ENCODE data around the gene INPP5A.
"Not testable (repeated sequence)": the region's sequence is repeated elsewhere in the genome, so short reads cannot be mapped to it uniquely, and the experiment has no call there.

INPP5A gene, protein sequence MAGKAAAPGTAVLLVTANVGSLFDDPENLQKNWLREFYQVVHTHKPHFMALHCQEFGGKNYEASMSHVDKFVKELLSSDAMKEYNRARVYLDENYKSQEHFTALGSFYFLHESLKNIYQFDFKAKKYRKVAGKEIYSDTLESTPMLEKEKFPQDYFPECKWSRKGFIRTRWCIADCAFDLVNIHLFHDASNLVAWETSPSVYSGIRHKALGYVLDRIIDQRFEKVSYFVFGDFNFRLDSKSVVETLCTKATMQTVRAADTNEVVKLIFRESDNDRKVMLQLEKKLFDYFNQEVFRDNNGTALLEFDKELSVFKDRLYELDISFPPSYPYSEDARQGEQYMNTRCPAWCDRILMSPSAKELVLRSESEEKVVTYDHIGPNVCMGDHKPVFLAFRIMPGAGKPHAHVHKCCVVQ

GRCh38 chr10:132537684-132538001 lies at the start of gene INPP5A:
Gene INPP5A (plus strand): TSS chr10:132537787. CDS start chr10:132538097, 310 bp downstream.
- DNase-seq (ENCODE audit: low read depth), result no peak

DNA sequence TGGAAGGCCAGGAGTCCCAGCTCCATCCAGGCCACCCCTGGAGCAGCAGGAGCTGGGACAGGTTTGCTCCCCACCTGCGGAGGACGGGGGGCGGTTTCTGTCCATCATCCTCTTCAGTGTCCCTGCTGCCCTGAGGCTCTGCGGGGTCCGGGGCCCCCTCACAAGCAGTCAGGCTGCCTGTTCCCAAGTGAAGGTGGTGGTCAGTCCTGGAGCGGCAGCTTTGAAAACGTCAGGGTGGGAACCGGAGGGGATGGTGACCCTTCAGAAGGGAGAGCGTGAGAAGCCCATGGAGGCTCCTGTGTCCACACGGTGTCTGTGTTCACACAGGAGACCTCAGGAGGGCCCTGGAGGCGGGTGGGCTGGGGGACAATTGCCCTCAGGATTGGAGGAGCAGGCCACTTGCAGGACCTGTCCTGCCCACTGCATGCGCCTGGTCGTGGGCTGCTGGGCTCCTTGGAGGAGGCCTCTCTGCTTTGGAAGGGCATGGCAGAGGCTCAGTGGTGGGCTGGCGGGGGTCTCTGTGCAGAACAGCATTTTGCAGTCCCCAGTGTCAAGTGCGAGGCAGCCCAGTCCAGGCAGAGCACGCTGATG lies 49.3 kb upstream of the INPP5A start:
- no peak for DNase-seq (ENCODE audit: low read depth)

- DNase-seq (ENCODE audit: low read depth), result no peak
Observed at GRCh38 chr10:132489053-132489703, 48.4 kb upstream of the INPP5A start.

DNA sequence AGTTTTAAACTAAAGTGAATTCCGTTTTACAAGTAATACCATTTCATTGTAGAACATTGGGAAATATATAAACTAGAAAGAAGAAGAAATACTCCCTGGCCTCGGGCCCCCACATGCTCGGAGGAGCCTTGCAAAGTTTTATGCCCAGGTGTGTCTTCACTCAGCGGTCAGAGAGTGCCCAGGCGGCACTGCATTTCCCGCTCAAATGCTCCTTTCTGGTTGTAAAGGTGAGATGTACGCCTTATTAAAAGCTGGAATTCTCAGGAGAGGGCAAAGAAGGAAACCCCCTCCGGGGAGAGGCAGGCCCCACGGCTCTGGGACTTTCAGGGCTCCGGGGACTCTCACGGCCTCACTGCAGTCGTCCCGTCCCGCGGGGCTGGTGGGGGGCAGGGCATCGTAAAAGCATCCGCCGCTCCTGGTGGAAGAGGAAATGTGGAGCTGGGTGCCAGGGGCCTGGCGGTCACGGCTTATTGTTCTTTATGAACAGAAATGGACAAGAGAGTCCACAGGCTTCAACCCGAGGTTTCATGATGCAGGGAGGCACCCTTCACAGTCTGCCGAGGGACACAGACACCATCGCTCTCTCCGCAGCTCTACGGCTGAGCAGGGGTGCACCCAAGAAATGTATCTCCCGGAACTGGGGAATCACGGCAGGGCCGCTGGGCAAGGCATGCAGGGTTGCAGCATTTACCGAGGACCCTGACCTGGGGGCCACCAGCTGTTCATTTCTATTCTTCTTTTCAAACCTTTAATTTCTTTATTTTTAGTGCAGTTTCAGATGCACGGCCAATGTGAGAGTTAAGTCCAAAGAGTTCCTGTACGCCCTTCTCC lies 47.7 kb upstream of the INPP5A start:
- DNase-seq (ENCODE audit: low read depth), result no peak

DNA sequence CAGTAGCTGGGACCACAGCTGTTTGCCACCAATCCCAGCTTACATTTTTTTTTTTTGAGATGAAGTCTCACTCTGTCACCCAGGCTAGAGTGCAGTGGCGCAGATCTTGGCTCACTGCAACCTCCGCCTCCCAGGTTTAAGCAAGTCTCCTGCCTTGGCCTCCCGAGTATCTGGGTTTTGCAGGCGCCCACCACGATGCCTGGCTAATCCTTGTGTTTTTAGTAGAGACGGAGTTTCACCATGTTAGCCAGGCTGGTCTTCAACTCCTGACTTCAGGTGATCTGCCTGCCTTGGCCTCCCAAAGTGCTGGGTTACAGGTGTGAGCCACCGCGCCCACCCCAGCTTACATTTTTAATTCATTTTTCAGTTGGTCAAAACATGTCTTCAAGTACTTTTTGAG lies 46.1 kb upstream of the INPP5A start:
- not testable (repeated sequence) for DNase-seq (ENCODE audit: low read depth)

DNA sequence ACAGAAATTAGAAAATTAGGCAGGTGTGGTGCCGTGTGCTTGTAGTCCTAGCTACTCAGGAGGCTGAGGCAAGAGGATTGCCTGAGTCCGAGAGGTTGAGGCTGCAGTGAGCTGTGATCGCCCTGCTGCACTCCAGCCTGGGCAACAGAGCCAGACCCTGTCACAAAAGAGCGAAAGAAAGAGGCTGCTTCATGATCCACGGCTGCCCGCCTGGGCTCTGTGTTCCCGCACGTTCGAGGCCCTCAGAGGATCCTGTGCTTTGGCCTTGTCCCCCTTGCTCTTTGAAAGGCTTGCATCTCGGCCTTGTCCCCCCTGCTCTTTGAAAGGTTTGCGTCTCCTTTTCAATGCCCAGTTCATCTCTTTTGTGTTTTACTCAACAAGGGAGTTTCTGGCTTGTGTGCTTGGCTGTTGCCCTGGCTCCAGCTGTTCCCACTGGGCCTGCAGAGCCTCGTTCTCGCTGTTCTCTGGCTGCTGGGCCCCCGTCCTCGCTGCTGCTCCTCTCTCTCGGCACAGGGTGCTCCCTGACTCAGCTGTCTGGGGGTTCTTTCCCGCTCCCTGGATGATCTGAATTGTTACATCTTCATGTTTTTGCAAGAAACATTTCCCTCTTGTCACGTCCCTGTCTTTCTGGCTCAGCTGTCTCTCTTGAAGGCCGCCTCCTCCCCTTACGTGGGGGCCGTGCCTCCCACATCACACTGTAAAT lies 45.1 kb upstream of the INPP5A start:
- no peak for DNase-seq (ENCODE audit: low read depth)

GRCh38 chr10:132493246-132493755 lies 44.3 kb upstream of the INPP5A start:
- DNase-seq (ENCODE audit: low read depth), result no peak

GRCh38 chr10:132493756-132494290 lies 43.8 kb upstream of the INPP5A start:
- DNase-seq (ENCODE audit: low read depth), result no peak

DNA sequence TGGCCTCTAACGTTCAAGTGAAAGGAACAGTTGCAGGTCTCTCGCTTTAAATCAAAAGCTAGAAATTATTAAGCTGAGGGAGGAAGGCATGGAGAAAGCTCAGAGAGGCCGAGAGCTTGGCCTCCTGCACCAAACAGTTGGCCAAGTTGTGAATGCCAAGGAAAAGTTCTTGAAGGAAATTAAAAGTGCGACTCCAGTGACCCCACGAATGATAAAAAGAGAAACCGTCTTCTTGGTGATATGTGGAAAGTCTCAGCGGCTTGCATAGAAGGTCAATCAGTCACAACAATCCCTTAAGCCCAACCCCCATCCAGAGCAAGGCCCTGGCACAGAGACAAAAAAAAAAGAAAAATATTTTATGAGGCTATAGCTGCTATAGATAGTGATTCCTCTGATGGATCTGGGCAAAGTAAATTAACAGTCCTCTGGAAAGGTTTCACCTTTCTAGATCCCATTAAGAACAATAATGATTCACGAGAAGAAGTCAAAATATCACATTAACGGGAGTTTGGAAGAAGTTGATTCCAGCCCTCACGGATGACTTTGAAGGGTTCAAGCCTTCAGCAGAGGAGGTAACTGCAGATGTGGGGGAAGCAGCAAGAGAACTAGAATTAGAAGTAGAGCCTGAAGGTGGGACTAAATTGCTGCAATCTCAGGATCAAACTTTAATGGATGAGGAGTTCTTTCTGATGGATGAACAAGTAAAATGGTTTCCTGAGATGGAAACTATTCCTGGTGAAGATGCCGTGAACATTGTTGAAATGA lies 42.5 kb upstream of the INPP5A start:
- no peak for DNase-seq (ENCODE audit: low read depth)

- no peak for DNase-seq (ENCODE audit: low read depth)
Observed at GRCh38 chr10:132496360-132497062, 41.1 kb upstream of the INPP5A start.

DNA sequence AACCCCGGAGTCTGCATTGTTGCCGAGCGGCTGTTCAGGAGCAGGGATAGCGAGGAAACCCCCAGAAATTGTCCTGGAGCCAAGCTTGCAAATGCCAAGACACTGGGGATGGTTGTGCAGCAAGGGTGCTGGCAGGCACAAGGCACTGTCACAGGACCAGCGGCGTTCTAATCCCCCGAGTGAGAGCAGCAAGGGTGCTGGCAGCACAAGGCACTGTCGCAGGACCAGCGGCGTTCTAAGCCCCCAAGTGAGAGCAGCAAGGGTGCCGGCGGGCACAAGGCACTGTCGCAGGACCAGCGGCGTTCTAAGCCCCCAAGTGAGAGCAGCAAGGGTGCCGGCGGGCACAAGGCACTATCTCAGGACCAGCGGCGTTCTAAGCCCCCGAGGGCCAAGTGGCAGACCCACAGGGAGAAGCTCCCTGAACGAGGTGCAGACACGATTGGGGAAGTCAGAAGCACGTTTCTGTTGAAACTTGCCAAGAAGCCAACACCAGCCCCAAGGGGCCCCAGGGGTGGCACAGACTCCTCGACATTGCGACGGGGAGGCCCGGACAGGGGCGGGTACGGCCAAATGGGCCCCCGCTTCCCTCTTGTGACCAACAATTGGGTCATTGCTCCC lies 40.4 kb upstream of the INPP5A start:
- DNase-seq (ENCODE audit: low read depth), result no peak

GRCh38 chr10:132497861-132498561 lies 39.6 kb upstream of the INPP5A start:
- no peak for DNase-seq (ENCODE audit: low read depth)

GRCh38 chr10:132498562-132499366 lies 38.8 kb upstream of the INPP5A start:
- no peak for DNase-seq (ENCODE audit: low read depth)

DNA sequence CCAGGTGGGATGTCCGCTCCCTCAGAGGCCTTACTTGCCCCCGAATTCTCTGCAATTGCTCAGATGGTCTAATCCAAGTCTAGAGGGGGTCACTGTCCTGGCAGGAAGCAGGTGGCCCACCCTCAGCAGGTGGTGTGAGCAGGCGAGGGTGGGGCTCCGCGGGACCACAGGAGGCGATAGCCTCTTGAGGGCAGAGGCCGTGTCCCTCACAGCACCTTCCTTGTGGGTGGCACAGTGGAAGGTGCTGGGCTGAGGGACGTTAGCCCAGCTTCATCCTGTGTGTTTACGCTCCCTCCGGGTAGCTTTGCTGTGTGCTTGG lies 38.3 kb upstream of the INPP5A start:
- no peak for DNase-seq (ENCODE audit: low read depth)

- no peak for DNase-seq (ENCODE audit: low read depth)
Observed at GRCh38 chr10:132500781-132501415, 36.7 kb upstream of the INPP5A start.

- DNase-seq (ENCODE audit: low read depth), result no peak
Observed at GRCh38 chr10:132502544-132503300, 34.9 kb upstream of the INPP5A start.

All from stimulated activated CD8-positive, alpha-beta memory T cell treated with anti-CD3 and anti-CD28 coated beads, Interleukin-4, amount 100 ng/mL, for 24 hours (primary cell).